ENCODE data around the gene FAXDC2.
"Not testable (repeated sequence)": the region's sequence is repeated elsewhere in the genome, so short reads cannot be mapped to it uniquely, and the experiment has no call there.

The FAXDC2 gene

DNA sequence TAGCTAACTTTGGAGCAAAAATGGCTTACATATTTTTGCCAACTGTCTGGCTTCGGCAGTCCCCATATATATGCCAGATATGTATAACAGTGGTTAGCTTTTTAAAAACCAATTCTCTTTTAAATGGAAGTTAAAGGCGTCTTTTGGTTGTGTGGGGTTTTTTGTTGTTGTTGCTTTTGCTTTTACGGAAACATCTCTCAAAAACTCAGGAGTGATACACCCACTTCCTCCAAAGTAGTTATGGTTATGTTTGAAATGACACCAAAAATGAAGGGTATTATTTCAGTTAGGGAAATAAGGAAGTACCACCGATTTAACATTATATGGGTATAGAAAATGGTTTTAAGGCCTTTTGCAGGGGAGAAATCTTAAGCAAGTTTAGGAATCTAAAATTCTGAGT lies 10.4 kb upstream of the FAXDC2 start:
- no peak for DNase-seq (ENCODE audit: low spot score)

DNA sequence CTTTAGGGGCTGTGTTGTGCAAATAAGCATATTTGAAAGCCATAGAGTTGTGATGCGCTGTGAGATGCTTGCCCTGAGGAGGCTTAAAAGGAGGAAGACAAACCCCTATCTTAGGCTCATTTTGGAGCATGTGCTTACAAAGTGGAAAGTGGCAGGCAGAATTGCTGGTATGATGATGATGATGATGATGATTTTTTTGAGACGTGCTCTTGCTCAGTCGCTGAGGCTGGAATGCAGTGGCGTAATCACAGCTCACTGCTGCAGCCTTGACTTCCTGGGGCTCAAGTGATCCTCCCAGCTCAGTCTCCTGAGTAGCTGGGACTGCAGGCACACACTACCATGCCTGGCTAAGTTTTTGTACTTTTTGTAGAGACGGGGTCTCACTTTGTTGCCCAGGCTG lies 9.7 kb upstream of the FAXDC2 start:
- DNase-seq (ENCODE audit: low spot score), result no peak

- no peak for DNase-seq (ENCODE audit: low spot score)
These were observed 8.8 kb upstream of the FAXDC2 start for GRCh38 chr5:154858972-154859871.

DNA sequence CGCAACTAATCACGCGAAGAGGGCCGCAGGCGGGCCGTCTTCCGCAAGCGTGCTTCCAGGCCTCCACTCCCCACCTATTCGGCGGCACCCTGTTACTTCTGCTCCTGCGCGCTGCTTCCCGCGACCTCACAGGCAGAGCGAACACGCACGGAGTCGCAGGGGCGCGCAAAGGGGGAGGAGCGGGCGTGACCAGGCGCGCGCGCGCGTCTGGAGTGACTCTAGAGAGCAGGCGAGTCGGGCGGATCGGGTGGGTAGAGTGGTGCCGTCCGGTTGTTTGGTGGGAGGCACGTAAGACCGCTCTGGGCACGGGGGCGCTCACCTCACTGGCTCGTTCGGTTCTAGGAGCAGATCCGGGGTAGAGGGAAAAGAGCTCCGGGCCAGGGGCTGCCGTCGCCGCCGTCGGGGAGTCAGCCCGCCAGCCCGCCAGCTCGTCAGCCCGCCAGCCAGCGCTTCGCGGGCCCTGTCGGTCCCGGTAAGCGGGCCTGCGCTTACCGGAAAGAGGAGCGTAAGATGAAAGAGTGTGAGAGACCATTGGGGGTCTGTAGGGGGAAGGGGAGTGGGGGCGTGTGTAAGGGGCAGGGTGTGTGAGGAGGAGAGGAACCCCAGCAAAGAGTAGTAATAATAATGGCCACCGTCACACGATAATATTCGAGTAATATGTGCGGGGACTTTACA lies 8.0 kb upstream of the FAXDC2 start, which contains the start of gene CNOT8:
TSS of gene CNOT8 (plus strand) at position 331 of the 675 bp plus-strand sequence. CDS start 4,652 bp downstream, outside the sequence.
- DNase-seq (ENCODE audit: low spot score), result peak; percentile 100

- peak; percentile 98 for DNase-seq (ENCODE audit: low spot score)
These were observed 7.3 kb upstream of the FAXDC2 start for GRCh38 chr5:154857530-154858296.

- no peak for DNase-seq (ENCODE audit: low spot score)
These were observed 948 bp upstream of the FAXDC2 start for GRCh38 chr5:154851351-154851750.

DNA sequence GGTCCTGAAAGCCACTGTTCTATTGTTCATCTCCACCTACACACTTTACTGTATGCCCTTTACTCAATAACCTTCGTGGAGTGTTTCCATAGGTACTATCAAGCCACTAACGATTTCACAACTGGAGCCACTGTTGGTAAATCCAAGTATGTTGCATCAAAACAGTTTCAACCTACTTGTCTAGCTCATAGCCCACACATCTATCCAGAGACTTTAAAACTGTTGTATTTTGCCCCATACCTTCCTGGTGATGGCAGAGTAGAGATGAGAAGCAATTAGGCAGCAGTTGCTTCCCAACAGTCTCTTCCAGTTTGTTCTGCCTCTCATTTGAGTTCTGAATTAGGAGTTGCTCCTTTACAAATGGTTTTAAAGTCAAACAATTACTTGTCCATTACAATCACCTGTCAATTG lies 607 bp downstream of the FAXDC2 start:
- DNase-seq (ENCODE audit: low spot score), result no peak

DNA sequence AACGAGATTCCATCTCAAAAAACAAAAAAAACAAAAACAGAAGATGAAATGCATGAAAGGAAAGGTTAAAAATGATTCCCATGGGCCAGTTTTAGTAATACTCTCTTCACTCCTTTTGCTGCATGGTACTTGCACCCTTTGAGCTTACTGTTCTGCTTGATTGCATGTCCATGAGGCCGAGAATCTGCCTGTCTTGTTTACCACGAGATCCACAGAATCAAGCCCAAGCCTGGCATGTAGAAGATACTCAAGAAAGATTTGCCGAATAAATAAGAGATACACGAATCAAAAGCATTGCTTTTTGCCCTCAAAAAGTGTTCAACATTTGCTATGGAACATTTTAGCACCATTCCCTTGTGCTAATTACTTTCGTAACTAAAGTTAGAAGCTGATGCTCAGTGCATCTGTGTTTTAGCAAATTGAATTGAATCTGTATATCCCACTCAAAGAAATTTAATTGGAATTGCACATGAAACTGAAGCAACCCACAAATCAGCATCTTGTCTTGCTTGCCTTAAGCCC lies 1.1 kb downstream of the FAXDC2 start:
- DNase-seq (ENCODE audit: low spot score), result no peak

DNA sequence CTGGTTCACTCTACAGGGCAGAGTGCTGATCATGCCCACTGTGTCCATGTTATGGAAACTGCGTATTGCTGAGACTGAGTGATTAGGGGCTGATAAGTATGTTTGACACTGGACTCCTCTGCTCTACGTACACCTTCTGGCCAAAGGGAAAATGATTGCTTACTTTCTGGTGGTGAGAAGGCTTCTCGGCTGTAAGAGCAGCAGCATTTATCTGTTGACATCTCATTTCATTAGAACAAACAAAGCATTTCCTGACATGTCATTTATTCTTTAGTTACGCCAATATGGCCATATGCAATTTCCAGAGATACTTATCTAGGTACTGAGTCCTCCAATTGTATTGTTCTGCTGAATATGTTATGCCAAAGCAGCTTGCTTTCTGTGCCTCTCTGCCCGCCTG lies 5.6 kb downstream of the FAXDC2 start:
- no peak for DNase-seq (ENCODE audit: low spot score)

GRCh38 chr5:154842689-154843530 lies 7.5 kb downstream of the FAXDC2 start:
- no peak for DNase-seq (ENCODE audit: low spot score)

DNA sequence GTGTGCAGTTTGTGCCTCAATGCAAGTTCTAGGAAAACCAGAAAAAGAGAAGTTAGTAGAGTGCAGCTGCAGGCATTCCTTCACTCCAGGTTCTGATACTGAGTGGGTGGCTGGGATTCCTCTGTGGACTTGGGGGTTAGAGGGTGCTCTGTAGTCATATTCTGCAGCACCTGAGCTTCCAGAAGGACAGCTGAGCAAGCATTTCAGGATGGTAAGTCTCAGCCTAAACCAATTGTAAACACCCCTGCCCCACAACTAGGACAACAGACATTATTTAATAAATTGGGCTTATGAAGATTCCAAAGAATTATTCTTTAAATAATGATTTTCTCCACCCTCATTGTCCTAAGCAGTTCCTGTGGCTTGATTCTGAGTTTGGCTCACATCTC lies 9.1 kb downstream of the FAXDC2 start:
- DNase-seq (ENCODE audit: low spot score), result no peak

DNA sequence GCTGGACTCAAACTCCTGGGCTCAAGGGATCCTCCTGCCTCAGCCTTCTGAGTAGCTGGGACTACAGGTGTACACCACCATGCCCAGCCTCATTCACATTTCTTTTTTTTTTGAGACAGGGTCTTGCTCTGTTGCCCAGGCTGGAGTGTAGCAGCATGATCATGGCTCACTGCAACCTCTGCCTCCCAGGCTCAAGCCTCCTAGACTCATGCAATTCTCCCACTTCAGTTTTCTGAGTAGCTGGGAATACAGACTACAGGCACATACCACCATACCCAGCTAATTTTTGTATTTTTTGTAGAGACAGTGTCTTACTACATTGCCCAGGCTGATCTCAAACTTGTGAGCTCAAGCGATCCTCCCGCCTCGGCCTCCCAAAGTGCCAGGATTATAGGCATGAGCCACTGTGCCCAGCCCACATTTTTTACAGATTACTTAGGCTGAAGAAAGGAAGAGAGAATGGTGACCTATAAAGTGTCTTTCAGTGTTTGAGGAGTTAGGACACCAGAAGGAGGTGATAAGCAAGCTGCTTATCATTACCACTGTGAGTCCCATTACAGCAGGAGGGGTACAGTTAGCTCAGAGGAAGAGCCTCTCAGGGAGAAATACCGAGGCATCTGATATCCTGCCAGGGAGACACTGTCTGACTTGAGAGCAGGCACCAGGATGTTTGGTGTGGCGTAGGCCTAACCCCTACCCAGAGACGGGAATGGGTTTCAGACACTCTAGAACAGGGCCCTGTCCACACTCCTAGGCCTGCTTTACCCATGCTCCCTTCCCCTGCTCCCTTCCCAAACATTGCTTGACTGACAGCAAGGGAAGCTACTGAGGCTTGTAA lies 9.7 kb downstream of the FAXDC2 start:
- DNase-seq (ENCODE audit: low spot score), result no peak

DNA sequence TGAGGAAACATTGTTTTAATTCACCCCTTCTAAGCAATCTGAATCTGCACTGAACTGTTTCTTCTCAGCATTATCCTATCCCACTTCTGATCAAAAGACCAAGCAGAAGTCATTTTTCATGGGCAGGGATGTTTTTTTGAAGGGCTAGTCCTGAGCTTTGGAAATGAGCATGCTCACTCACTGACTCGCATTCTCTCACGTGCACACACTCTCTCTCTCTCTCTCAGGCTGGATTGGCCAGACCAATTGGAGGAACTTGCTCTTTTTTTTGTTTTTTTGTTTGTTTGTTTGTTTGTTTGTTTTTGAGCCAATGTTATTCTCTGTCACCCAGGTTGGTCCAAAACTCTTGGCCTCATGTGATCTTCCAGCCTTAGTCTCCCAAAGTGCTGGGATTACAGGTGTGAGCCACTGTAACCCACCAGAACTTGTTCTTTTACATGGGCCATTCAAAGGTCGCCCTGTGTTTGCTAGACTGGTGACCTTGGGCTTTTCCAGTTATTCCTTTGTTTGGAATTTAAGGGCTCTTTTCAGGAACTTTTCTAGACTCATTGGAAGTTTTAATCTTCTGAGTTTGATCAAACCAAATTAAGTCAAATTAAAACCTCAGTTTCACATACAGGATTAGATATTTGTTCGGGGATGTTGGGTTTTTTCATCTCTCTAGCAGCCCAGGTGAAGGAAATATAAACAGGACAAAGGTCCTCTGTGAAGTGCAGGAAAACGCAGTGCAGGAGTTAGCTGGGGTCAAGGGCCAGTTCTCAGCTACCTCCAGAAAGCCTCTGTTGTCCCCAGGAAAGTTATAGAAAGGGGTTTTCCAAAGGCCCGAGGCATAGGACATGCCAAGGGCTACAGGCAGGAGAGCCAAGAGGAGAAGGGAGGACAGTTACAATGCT lies 13.1 kb downstream of the FAXDC2 start:
- no peak for DNase-seq (ENCODE audit: low spot score)

DNA sequence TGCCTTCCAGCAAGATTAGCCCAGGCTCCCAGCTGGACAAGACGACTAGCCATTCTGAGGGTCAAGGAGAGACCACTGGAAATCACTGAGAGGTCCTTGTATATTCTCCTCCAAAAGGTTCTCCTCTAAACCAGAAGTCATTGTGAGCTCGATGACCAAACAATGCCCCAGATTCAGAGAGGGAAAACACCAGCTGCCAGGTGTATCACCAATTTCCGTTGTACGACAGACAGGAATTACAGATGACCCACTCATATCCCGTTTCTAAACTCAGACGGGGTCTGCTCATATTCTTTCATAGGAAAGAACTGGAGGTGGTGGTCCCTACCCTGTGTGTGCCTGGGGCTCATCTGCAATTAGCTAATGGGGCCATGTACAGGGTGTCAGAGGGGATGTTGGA lies 14.2 kb downstream of the FAXDC2 start:
- DNase-seq (ENCODE audit: low spot score), result no peak

- not testable (repeated sequence) for DNase-seq (ENCODE audit: low spot score)
These were observed 14.7 kb downstream of the FAXDC2 start for GRCh38 chr5:154835701-154836052.

DNA sequence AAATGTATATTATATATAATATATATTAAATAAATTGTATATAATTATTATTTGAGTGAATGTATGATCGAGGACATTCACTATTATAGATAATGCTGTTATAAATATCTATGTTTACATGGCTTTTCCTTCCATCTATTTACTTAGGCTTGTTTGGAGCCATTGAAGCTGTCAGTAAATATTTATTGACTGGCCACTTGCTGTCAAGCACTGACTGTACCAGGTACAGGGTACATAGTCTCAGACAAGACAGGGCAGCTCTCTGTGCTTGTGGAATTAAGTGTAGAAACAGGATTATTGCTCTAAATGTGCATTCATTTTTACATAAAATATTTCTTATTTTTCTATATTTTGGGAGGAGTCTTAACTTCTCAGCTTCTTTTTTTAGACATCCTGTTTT lies 16.4 kb downstream of the FAXDC2 start:
- no peak for DNase-seq (ENCODE audit: low spot score)

- not testable (repeated sequence) for DNase-seq (ENCODE audit: low spot score)
These were observed 17.6 kb downstream of the FAXDC2 start for GRCh38 chr5:154832804-154833203.

DNA sequence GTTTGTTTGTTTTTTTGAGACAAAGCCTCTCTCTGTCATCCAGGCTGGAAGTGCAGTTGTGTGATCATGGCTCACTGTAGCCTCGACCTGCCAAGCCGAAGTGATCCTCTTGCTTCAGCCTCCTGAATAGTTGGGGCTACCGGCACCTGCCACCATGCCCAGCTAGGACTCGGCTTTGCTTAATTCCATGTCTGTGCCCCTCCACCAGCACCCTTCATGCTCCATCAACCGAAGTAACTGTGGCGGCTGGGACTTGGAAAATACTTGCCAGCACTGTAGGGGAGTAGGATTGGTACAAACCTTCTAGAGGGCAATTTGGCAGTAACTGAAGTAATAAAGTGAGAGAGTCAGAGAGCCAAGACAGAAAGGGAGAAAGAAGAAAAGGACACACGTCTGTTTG lies 19.0 kb downstream of the FAXDC2 start:
- DNase-seq (ENCODE audit: low spot score), result no peak

DNA sequence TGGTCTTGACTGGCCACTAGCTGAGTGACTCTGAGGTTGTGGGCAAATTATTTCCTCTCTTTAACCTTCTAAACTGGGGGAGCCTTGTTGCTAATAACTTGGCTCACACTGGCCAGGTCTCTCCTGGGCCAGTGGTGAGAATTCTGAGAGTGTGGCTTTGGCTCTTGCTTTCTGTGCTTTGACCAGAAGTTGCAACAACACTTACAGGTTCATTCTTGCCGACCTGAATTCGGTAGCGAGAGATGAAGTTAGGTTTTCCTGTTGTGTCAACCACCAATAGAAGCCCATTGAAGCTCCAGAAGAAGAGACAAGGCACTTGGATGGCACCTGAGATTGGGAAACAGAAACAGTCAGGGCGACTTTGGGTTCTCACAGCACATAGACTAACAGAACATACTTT lies 19.8 kb downstream of the FAXDC2 start:
- no peak for DNase-seq (ENCODE audit: low spot score)

DNA sequence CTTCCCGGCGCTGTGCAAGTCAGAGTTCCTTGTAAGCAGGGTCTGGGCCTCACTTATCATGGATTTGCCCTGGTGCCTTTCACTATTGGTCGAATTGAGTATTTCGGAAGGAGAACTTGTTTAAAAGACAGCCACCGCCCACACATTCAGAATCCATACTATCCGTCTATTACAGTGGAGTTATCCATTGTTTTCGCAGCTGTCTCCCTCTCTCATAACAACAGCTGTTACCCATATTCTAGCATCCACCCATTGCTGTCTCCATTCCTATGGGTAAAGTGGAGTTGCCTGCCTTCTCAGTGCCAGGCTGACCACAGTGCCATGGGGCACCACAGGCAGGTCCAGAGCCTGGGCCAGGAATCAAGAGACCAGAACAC lies 20.2 kb downstream of the FAXDC2 start:
- no peak for DNase-seq (ENCODE audit: low spot score)

Measured in left forelimb (tissue), 1 donor.